GM18951 (cell line): Measurements from ENCODE around the gene GDI2.
"Not testable (repeated sequence)": the region's sequence is repeated elsewhere in the genome, so short reads cannot be mapped to it uniquely, and the experiment has no call there.

Experiments
- POLR2A ChIP-seq: IDR thresholded peaks from 4 replicates; pipeline ENCODE4 v1.6.1; 2011; ENCODE audit warnings: mild to moderate bottlenecking; ENCODE audit not compliant: insufficient read length, insufficient read depth; ENCODE audit errors: extremely low read depth
- in situ Hi-C: fragments of 300-500 bp; cut with MboI; formaldehyde crosslinking; loops from one replicate; pipeline ENCODE4 v1.12.0; 2022; ENCODE audit warnings: low sequenced_read_pairs, mixed read lengths, inconsistent platforms; ENCODE audit not compliant: unreplicated experiment

Gene GDI2

DNA sequence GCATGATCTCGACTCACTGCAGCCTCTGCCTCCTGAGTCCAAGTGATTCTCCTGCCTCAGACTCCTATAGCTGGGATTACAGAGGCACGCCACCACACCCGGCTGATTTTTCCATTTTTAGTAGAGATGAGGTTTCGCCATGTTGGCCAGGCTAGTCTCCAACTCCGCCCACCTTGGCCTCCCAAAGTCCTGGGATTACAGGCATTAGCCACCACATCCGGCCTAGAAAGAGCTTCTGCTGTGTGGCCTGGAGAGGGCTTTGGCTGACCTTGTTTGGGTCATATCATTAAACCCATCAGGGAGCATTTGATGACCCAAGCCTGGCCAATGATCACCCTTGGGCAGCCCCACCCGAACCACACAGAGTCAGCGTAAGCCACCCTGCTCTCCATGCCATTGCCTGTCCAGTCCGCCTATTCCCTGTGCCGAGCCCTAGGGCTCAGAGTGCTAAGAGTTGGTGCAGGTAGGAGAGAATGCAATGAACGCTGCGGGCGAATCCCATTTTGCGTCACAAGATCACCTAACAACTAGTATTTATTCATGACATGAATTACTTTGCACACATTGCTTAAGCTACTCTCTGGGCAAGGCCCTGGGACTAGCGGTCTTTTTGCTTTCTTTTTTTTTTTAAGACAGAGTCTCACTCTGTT, 22.3 kb upstream of the GDI2 start:
- in situ Hi-C loops, result no loop called here
- no peak for TF ChIP-seq POLR2A

DNA sequence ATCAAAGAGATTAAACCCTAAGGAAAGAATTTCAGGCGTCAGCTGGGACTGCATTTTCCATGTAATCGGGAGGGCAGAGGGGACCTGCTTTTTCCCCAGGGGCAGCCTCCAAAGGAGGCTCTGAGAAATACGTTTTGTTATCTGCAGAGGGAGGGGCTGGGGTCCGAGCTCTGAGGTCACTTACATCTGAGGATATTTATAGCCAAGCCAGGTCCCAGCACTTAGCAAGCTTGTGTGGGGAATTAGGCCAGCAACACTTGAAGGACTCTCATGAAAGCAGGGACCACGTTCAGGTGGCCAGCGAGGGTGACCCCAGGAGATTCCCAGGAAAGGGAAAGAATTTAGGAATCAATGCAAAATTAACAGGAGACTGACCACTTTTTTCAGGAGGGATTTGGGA, 20.6 kb upstream of the GDI2 start:
- TF ChIP-seq POLR2A, result no peak
- in situ Hi-C loops, result no loop called here

DNA sequence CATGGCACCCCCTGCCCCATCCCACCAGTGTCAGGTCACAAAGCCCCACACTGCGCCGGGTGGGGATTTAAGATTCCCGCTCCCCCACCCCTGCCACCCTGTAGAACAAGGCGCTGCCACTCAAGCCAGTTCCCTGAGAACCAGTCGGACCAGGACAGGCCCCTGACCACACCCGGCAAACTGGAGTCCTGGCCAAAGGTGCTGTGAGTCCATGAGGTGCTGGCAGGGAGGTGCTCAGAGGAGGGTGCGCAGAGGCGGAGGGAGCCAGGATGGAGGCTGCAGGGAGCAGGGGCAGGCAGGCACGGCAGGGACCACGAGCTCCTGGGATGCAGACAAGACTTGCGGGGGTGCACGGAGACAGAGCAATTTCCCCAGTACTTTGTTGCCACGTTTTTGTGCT, 19.7 kb upstream of the GDI2 start:
- in situ Hi-C loops, result no loop called here

DNA sequence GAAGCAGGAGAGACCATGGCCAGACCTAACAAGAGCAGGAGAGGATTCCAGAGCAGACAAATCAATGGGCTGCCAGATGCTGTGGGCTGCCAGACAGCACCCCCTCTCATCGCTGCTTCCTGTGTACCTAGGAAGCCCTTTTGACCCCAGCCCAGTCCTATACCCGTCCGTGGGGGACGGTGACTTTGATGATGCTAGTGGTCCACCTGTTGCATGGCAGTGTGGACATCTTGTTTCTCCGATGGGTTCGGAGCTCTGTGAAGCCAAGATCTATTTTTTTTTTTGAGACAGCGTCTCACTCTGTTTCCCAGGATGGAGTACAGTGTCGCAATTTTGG, 18.2 kb upstream of the GDI2 start:
- TF ChIP-seq POLR2A, result no peak
- in situ Hi-C loops, result no loop called here

More for the DNA sequence above, 19.7 kb upstream of the GDI2 start:
- TF ChIP-seq POLR2A, result no peak

DNA sequence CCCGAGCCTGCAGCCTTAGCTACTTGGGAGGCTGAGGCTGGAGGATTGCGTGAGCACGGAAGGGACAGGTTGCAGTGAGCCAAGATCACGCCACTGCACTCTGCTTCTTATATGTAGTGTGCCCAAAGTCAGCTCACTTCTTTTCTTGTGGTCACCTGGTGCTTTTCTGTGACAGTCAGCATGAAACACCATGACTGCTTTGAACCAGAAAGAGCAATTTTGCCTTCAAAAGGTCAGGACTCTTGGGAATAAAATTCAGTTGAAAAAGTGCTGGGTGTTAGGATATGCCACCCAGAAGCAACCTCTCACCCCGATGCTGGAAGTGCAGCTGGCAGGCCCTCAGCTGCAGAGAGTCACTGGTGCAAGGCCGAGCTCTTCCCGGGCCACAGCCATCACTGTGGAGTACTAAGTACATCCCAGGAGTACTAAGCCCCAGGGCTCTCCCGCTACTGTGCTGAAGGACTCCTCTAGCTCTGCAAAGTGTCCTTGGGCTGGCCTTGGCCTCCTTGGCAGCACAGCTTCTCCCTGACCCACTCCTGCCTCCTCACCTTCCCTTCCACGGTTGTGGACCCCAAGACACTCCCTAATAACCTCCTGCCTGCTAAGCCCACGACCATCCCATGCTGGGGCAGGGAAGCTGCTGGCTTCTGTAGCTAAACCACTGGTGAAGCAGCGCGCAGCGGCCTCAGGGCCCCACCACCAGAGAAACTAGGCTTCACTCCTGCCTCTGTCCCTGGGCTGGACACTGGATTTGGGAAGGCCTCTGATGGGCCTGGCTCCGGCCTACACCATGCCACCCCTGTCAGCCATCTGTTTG, 17.6 kb upstream of the GDI2 start:
- TF ChIP-seq POLR2A, result no peak
- in situ Hi-C loops, result no loop called here

DNA sequence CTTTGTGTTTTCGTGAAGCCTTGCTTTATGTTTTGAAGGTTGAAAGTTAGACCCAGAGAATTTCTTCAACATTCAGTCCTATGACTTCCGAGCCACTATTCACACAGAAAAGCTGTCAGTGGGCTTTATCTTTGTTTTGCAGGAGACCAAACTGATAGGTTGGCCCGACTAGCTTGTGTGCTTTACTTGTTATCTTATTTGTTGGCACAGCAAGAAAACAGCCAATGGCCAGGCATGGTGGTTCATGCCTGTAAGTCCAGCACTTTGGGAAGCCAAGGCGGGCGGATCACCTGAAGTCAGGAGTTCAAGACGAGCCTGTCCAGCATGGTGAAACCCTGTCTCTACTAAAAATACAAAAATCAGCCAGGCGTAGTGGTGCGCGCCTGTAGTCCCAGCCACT, 16.0 kb upstream of the GDI2 start:
- in situ Hi-C loops, result no loop called here

DNA sequence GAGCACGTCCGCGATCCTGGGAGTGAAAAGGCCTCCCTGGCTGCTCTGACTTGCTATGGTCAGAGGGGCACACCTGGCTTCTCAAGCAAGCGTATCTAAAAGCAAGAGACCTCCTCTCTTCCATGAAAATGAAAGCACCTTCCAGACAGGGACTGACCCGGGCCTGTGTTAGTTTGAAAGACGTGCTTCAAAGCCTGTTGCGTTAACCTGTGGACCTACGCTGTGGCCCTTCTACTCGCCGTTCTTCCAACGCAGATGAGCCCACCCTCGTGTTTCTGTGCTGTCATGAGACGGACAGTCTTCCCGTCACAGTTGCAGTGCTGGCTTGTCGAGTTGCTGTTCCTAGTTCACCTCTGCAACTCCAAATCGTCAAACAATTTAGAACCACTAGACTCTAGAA, 15.5 kb upstream of the GDI2 start:
- no peak for TF ChIP-seq POLR2A

More for the DNA sequence above, 16.0 kb upstream of the GDI2 start:
- no peak for TF ChIP-seq POLR2A

DNA sequence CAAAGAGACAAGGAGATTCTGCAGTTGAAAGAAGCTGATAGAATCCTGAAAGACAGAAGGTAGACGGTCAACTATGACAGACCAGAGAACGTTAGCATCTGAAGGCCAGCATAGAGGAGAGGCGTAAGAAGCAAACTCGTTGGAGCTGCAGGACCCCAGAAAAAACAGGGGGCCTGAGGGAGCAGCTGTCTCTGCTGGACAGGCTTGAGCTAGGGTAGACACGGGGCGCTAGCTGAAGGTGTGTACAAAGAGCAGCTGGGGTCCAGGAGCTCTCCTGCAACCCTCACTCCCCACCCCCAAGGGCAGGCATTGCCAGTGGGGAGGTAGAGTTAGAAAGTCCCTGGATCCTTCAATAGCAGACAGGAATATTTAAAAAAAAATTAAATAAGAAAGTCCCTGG, 14.6 kb upstream of the GDI2 start:
- TF ChIP-seq POLR2A, result no peak
- in situ Hi-C loops, result no loop called here

More for the DNA sequence above, 15.5 kb upstream of the GDI2 start:
- in situ Hi-C loops, result no loop called here

DNA sequence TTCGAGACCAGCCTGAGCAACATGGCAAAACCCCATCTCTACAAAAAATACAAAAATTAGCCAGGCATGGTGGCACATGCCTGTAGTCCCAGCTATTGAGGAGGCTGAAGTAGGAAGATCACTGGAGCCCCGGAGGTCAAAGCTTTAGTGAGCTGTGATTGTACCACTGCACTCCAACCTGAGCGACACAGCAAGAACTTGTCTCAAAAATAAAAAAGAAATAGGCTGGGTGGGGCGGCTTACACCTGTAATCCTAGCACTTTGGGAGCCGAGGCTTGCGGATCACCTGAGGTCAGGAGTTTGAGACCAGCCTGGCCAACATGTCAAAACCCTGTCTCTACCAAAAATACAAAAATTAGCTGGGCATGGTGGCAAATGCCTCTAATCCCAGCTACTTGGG, 13.3 kb upstream of the GDI2 start:
- in situ Hi-C loops, result not testable (repeated sequence)

DNA sequence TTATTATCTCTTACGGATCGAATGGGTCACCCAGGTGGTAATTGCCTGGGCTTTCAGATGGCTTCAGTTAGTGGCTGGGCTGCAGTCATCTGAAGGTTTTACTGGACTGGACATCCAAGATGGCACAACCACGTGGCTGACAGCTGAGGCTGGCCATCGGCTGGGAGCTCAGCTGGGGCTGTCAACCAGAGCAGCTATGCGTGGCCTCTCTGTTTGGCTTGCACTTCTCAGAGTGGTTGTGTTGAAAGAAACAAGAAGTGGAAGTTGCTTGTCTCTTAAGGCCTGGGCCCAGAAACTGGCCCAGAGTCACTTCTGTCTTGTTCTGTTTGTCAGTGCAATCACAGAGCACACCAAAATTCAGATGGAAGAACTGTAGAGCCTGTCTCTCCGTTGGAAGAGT, 5.7 kb upstream of the GDI2 start:
- no peak for TF ChIP-seq POLR2A

DNA sequence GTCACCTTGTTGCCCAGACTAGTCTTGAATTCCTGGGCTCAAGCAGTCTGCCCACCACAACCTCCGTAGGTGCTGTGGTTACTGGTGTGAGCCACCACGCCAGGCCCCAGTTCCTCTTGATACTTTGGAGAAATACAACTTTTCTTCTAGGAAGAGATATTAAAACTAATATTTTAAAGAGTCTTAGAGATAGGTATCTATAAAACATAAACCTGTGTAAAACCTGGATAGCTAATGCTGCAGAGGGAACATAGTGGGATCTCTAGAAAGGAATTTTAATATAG, 4.8 kb upstream of the GDI2 start:
- TF ChIP-seq POLR2A, result no peak
- in situ Hi-C loops, result no loop called here

More for the DNA sequence above, 5.7 kb upstream of the GDI2 start:
- in situ Hi-C loops, result no loop called here

DNA sequence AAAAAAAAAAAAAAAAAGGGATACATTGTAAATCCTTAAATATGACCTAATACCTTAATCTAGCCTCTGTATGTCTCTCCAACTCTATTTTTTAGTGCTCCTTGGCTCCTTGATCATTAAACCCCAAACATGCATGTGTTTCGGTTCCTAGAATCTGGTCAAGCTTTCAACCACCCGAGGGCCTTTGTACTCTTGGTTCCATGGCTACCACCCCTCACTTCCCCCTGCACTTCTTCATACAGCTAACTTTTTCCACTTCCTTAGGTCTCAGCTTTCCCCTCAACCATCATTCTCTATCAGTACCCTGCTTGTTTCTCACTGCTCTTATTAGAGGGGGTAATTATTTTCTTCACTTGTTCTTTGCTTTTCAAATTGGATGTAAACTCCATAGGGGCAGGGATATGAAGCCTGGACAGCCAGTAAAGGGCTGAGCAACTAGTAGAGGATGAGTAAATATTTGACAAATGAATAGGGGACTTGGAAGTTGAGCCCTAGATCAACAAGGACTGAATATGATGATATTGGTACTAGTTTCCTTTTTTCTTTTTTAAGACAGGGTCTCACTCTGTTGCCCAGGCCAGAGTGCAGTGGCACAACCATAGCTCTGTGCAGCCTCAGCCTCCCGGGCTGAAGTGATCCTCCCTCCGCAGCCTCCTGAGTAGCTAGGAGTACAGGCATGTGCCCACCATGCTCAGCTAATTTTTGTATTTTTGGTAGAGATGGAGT, 4.3 kb upstream of the GDI2 start:
- TF ChIP-seq POLR2A, result no peak
- in situ Hi-C loops, result no loop called here

DNA sequence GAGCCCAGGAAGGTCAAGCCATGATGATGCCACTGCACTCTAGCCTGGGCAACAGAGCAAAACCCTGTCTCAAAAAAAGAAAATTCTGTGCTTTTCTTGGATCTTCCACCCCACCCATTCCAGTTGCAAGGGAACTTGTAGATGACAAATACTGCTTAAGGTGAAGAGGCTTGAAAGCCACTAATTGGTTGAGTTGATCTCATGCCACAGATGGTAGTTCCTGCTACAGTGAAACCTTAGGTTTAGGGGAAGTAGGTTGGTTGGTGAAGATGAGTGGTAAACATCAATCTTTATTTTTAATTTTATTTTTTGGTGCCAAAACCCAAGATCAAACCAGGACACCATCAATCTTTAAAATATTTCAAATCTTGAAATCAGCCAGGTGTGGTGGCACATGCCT, 2.9 kb upstream of the GDI2 start:
- TF ChIP-seq POLR2A, result no peak
- in situ Hi-C loops, result no loop called here

DNA sequence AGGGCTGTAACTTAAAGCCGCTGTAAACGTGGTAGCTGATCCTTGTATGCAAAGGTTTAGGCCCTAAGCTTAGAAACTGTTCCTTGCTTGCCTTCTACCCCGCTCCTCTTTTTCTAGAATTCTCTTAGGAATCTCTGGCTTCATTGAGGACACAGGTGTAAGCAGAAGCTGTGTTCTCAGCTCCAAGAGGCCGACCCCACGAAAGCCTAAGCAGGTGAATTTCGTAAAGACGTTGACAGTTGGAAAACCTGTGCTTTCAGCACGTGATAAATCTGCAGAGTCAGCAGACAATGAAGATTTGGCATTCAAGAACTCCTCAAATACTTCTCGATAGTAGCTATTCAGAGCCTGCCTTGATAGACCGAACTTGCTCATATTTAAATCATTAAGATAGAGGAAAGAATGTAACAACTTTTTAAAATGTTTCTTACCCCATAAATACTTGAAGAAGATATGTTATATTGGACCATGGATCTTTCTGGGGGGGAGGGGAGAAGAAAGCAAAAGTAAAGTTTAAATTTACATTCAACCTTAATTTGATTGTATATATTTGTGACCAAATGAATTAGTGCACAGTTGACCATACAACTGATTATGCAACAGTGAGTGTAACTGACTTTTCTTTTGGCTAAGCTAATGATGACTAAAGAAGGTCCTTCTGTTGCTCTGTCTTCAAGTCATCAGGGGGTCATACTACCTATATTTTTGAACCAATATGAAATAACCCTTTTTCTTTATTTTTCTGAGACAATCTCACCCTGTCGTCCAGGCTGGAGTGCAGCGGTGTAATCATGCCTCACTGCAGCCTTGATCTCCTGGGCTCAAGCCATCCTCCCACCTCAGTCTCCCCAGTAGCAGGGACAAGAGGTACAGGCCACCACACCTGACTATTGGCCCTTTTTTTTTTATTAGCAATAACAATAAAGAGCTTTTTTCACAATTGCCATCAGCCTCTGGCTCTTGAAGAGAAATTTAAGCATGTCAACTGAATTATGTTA, 1.2 kb upstream of the GDI2 start:
- TF ChIP-seq POLR2A, result no peak
- in situ Hi-C loops, result no loop called here

DNA sequence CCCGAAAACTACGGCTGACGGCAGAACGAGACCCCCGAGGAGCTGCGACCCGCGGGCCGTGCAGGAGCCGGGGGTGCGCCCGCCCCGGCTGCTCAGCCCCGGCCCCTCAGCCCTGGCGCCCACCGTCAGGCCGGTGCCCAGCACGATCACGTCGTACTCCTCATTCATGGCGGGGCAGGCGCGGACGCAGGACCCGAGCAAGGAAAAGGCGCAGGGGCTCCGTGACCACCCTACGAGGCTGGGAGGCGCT, 218 bp downstream of the GDI2 start:
- no peak for TF ChIP-seq POLR2A
- in situ Hi-C loops, result no loop called here
